Neutrophil (primary cell): ENCODE measurements around the gene ZBED6.

Experiments used
- H3K27ac ChIP-seq: fragments of 200-600 bp; sonication (generic); 2 replicates; pipeline ENCODE4 v1.5.1; 2016; ENCODE audit warnings: mild to moderate bottlenecking, moderate library complexity
- H3K27me3 ChIP-seq: fragments of 200-600 bp; sonication (generic); 2 replicates; pipeline ENCODE4 v1.6.0; 2016; ENCODE audit warnings: mild to moderate bottlenecking
- H3K36me3 ChIP-seq: fragments of 200-600 bp; sonication (generic); 2 replicates; pipeline ENCODE4 v1.5.1; 2017
- H3K4me1 ChIP-seq, 2 experiments: fragments of 200-600 bp in 1 of 2; sonication (generic) in 1 of 2; 1 replicate in 1 of 2; 2 replicates in 1 of 2; pipeline versions ENCODE4 v1.5.1 to v1.6.1; 2013 to 2016; ENCODE audit warnings: low read depth in 1 of 2, low read length in 1 of 2, mild to moderate bottlenecking in 1 of 2, moderate library complexity in 1 of 2; ENCODE audit not compliant: control insufficient read depth in 1 of 2, insufficient read depth in 1 of 2
- H3K4me3 ChIP-seq, 2 experiments: fragments of 200-600 bp in 1 of 2; sonication (generic) in 1 of 2; 1 replicate in 1 of 2; 2 replicates in 1 of 2; pipeline ENCODE4 v1.5.1; 2013 to 2016; ENCODE audit warnings: low read depth in 1 of 2, low read length in 1 of 2, mild to moderate bottlenecking in 1 of 2, moderate library complexity in 1 of 2
- H3K9me3 ChIP-seq: fragments of 200-600 bp; sonication (generic); 2 replicates; pipeline ENCODE4 v1.5.1; 2016
- CTCF ChIP-seq: fragments of 200-600 bp; sonication (generic); IDR thresholded peaks from 2 replicates; pipeline ENCODE4 v1.5.1; 2016; ENCODE audit warnings: antibody characterized with exemption

ZBED6 gene

GRCh38 chr1:203768256-203768655, 27.2 kb upstream of the ZBED6 start:
- Histone ChIP-seq H3K36me3 (no peaks in the 10 kb centered on the region), H3K4me3 (no peak overlapping the region), H3K4me1 (peaks cover 19 to 22% of the 10 kb centered on the region in 2 experiments), H3K27me3 (no peaks in the 10 kb centered on the region), H3K27ac (no peak overlapping the region), H3K9me3 (no peaks in the 10 kb centered on the region)
- TF ChIP-seq CTCF = no peak

- Histone ChIP-seq H3K27me3 (no peaks in the 10 kb centered on the region), H3K27ac (peak overlapping the region; percentile 3), H3K4me1 (peaks cover 19 to 22% of the 10 kb centered on the region in 2 experiments), H3K4me3 (no peak overlapping the region), H3K36me3 (no peaks in the 10 kb centered on the region), H3K9me3 (no peaks in the 10 kb centered on the region)
- no peak for TF ChIP-seq CTCF
Observed at GRCh38 chr1:203769505-203770343, 25.7 kb upstream of the ZBED6 start.

DNA sequence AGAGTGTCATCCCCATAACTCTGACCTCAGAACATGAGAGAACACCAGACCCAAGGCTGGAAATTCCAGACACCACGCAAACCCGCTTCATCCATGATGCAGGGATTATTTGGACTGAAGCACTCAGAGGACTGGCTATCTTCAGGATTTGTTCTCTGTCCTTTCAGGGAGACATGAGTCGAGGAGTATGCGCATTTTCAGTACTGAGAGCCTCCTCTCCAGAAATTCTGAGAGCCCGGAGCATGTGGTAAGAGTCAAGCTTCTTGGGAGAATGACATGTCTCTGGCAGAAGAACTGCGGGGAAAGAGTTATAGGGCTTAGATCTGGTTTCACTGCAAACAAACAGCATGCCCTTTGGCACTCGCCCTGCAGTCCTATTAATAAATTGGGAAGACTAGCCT, 23.5 kb upstream of the ZBED6 start:
- no peak for TF ChIP-seq CTCF
- H3K36me3 ChIP-seq = no peaks in the 10 kb centered on the region

DNA sequence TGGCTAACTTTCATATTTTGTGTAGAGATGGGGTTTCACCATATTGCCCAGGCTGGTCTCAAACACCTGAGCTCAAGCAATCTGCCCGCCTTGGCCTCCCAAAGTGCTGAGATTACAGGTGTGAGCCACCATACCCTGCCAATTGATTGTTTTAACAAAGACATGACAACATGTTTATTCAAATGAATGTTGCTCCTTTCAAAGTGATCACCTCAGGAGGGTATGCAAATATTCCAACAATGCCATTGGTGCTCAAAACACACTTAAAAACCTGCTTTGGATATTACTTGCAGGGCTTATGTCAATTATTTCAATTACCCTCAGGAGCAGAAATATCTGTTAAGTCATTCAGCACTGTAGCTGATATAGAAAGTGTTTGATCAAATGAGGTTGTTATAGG, 22.6 kb upstream of the ZBED6 start:
- no peak for TF ChIP-seq CTCF
- Histone ChIP-seq H3K4me1 (peaks cover 15 to 19% of the 10 kb centered on the region in 2 experiments), H3K9me3 (no peaks in the 10 kb centered on the region), H3K27ac (no peak overlapping the region), H3K4me3 (no peak overlapping the region), H3K27me3 (no peaks in the 10 kb centered on the region), H3K36me3 (no peaks in the 10 kb centered on the region)

More for the DNA sequence above, 23.5 kb upstream of the ZBED6 start:
- Histone ChIP-seq H3K27me3 (no peaks in the 10 kb centered on the region), H3K4me3 (no peak overlapping the region), H3K9me3 (no peaks in the 10 kb centered on the region), H3K27ac (no peak overlapping the region), H3K4me1 (peaks cover 15 to 19% of the 10 kb centered on the region in 2 experiments)

DNA sequence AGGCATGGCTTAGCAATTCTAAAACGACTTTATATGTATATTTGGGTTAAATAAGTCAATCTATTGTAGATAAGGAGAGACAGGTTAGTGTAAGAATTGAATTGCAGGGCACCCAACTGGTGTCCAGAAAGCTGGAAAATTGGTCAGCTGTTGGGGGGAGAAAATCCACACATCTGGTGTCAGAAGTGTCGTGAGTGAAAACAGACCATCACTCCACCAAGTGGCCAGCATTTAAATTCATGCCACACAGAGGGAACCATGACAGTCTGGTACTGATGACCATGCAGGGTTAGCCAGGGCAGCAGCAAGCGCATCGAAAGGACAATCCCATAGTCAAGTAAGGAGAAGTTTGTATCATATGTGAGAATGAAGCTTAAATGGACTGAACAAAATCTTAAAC, 18.8 kb upstream of the ZBED6 start:
- Histone ChIP-seq H3K4me1 (no peaks in the 10 kb centered on the region), H3K27ac (no peak overlapping the region), H3K4me3 (no peak overlapping the region), H3K36me3 (no peaks in the 10 kb centered on the region), H3K27me3 (no peaks in the 10 kb centered on the region), H3K9me3 (no peaks in the 10 kb centered on the region)
- TF ChIP-seq CTCF = no peak
